Loucy (cell line): Measurements from ENCODE around the gene NCAPH2.

Source experiments
- CTCF ChIP-seq: fragments of 200-600 bp; sonication (generic); conservative IDR thresholded peaks from 2 replicates; pipeline ENCODE4 v1.5.1; 2014; ENCODE audit warnings: mild to moderate bottlenecking, antibody characterized with exemption, low read length
- EZH2phosphoT487 ChIP-seq: fragments of 200-600 bp; IDR thresholded peaks from 2 replicates; pipeline ENCODE4 v1.6.1; 2018; ENCODE audit warnings: antibody characterized with exemption, mild to moderate bottlenecking, moderate library complexity, borderline replicate concordance

- TF ChIP-seq CTCF (no peak), EZH2phosphoT487 (no peak)
These were observed 20.8 kb downstream of the NCAPH2 start for GRCh38 chr22:50528682-50529415.
